Heart left ventricle (tissue), 16 donors: ENCODE results near the gene LRRC27. TPM values are rescaled to one million over a fixed set of nuclear protein-coding genes. Genes with fewer than 3 reads are reported as not detected.
"Not testable (repeated sequence)": the region's sequence is repeated elsewhere in the genome, so short reads cannot be mapped to it uniquely, and the experiment has no call there.

Experiments
- ATAC-seq, 4 donors: fragments of 200-7000 bp; cut with Tn5 transposase; one replicate each; pipeline ENCODE4 v1.9.1; 2020 to 2022; ENCODE audit warnings: moderate library complexity in 4 of 4, mild to moderate bottlenecking in 3 of 4, moderate number of reproducible peaks in 1 of 4
- DNase-seq, 5 donors: peaks; one replicate each; pipeline ENCODE4 v3.0.0-alpha.2; 2020
- H3K27ac ChIP-seq, 12 donors: fragments of 200-600 bp; sonication (generic) in 4 of 12; one replicate each; pipeline versions ENCODE4 v1.5.0 to v1.8.0; 2016 to 2022; ENCODE audit warnings: mild to moderate bottlenecking in 2 of 12
- H3K27me3 ChIP-seq, 9 donors: fragments of 200-600 bp; sonication (generic) in 2 of 9; one replicate each; pipeline versions ENCODE4 v1.5.1 to v1.8.0; 2016 to 2022; ENCODE audit warnings: mild to moderate bottlenecking in 3 of 9
- H3K36me3 ChIP-seq, 9 donors: fragments of 200-600 bp; sonication (generic) in 2 of 9; one replicate each; pipeline versions ENCODE4 v1.5.0 to v1.8.0; 2018 to 2022; ENCODE audit warnings: mild to moderate bottlenecking in 2 of 9
- H3K4me1 ChIP-seq, 12 donors: fragments of 200-600 bp; sonication (generic) in 4 of 12; one replicate each; pipeline versions ENCODE4 v1.5.0 to v1.8.0; 2016 to 2022; ENCODE audit warnings: mild to moderate bottlenecking in 3 of 12
- H3K4me3 ChIP-seq, 12 donors: fragments of 200-600 bp; sonication (generic) in 4 of 12; one replicate each; pipeline versions ENCODE4 v1.5.0 to v1.8.0; 2017 to 2022; ENCODE audit warnings: mild to moderate bottlenecking in 9 of 12, moderate library complexity in 4 of 12
- H3K9me3 ChIP-seq, 12 donors: fragments of 200-600 bp; sonication (generic) in 4 of 12; one replicate each; pipeline versions ENCODE4 v1.5.0 to v1.8.0; 2016 to 2022; ENCODE audit warnings: mild to moderate bottlenecking in 1 of 12
- POLR2A ChIP-seq, 2 donors: fragments of 450-650 bp; IDR thresholded peaks; one replicate each; pipeline ENCODE4 v1.6.1; 2017; ENCODE audit warnings: antibody characterized with exemption in 2 of 2, mild to moderate bottlenecking in 2 of 2, moderate library complexity in 2 of 2
- WGBS, 4 donors: extraction: QIAGEN DNeasy Blood & Tissue Kit in 2 of 4; methylation state at CpG; one replicate each; pipeline versions ENCODE4 v1.1.5 to v1.1.7; 2013 to 2018; 5-methylcytosine and 5-hydroxymethylcytosine counted together
- intact Hi-C, 10 donors: fragments of 100-400 bp; cut with DNase I; formaldehyde crosslinking; loops; one replicate each; pipeline versions ENCODE4 v1.11.1 to v1.14.2; 2022
- polyA plus RNA-seq, 2 donors: library from polyadenylated mRNA; stranded (reverse); fragments of 200-250 nt; gene quantifications; one replicate each; pipeline ENCODE4 v1.2.3, GENCODE V29; 2013
- total RNA-seq, 9 donors: library from RNA; depleted of rRNA in 2 of 9; stranded (reverse); fragments of >200 nt in 2 of 9; fragmentation: NEBNext Ultra II Directional in 3 of 9; extraction: Animal tissue kit (Norgen Biotek cat#: 25700) in 3 of 9; gene quantifications; one replicate each; pipeline versions ENCODE4 v1.1.0 to v1.2.4, GENCODE V29; 2016 to 2023
- TF ChIP-seq, protein P1 (sequence below), 12 donors: fragments of 200-600 bp; sonication (generic) in 4 of 12; IDR thresholded peaks; one replicate each; pipeline versions ENCODE4 v1.5.0 to v1.8.0; 2018 to 2022; ENCODE audit warnings: antibody characterized with exemption in 12 of 12, mild to moderate bottlenecking in 5 of 12
- donor health status: ischemic (EF 13 %, LVEDD 7.1; RV severe dilation, severe dysfunction).
- donor health status: healthy with polysubstance abuse.
- donor health status: DM: no; HTN: yes; CAD: no.
- donor health status: DM: no; HTN: no; CAD: no.
- donor health status: ischemic (EF 25% LVEDD 6.9; RV normal size, moderate dysfunction).
- donor health status: ischemic (EF 25% LVEDD 5.7; RV mildly dilated, moderate dysfunction).
- donor health status: healthy.
- donor health status: DM: yes; HTN: yes; CAD: no.
- donor health status: ischemic (EF 35%, LVEDD 5.7; RV mildly dilated, moderate dysfunction).
- donor health status: nonischemic (EF 11% LVEDD 7.7; RV severe dilation, severe dysfunction).
- donor health status: DM: yes; HTN: yes; CAD: no.
- donor health status: PGD.
- donor health status: ischemic (EF 29% LVEDD 5.4; RV normal size, mild dysfunction).
- donor health status: nonischemic (EF 23%, LVEDD 6.1; RV moderate dilation, normal function).

The LRRC27 gene
- total and polyA plus RNA-seq, 11 donors, result 2.6 to 8.9 (median 5.1) TPM

DNA sequence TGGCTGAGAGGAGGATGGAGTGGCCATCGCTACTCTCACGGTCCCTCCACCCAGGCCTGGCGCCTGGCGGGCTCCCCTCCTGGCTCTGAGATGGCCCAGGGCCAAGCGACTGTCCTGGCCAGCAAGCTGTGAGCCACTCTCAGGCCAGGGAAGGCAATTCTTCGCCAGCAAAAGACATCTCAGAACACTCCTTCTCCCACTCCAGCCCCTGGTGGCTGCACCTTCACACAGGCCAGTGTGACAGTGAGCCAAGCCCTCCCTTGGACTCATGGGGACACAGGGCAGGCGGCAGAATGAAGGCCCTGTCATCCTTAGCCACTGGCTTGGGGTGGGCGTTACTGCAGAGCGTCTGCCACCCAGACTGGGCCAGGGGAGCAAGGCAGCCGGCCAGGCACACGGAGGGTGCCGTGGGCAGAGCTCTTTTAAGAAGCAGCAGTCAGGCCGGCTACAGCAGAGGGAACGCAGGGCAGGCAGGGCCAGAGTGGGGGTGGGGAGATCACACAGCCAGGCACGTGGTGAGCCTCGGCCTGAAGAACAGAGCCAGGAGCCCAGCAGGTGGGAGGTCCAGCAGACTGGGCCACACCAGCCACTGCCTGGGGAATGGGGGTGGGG is 38.7 kb upstream of the LRRC27 start:
- intact Hi-C loops, result no loop called here
- peak; percentile 33 to 69 (median 51) for ATAC-seq
- Histone ChIP-seq H3K36me3 (no peaks in the 10 kb centered on the region), H3K9me3 (peaks cover 0 to 18% (median 3%) of the 10 kb centered on the region in 12 donors), H3K4me1 (peaks cover 0 to 8% (median 0%) of the 10 kb centered on the region in 12 donors), H3K4me3 (no peak overlapping the region), H3K27me3 (no peaks in the 10 kb centered on the region), H3K27ac (peak overlapping the region in 1 of 12 donors; percentile 57)
- peak in 2 of 5 donors; percentile 45 to 63 for DNase-seq
- WGBS, 4 donors, result 39 to 60% (median 51%) methylated on average over 6 to 16 of the region's 16 CpGs
- no peak for TF ChIP-seq POLR2A (IDR thresholded peaks at IDR 0.05)
- TF ChIP-seq, protein P1, sequence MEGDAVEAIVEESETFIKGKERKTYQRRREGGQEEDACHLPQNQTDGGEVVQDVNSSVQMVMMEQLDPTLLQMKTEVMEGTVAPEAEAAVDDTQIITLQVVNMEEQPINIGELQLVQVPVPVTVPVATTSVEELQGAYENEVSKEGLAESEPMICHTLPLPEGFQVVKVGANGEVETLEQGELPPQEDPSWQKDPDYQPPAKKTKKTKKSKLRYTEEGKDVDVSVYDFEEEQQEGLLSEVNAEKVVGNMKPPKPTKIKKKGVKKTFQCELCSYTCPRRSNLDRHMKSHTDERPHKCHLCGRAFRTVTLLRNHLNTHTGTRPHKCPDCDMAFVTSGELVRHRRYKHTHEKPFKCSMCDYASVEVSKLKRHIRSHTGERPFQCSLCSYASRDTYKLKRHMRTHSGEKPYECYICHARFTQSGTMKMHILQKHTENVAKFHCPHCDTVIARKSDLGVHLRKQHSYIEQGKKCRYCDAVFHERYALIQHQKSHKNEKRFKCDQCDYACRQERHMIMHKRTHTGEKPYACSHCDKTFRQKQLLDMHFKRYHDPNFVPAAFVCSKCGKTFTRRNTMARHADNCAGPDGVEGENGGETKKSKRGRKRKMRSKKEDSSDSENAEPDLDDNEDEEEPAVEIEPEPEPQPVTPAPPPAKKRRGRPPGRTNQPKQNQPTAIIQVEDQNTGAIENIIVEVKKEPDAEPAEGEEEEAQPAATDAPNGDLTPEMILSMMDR (IDR thresholded peaks at IDR 0.05), result no peak

DNA sequence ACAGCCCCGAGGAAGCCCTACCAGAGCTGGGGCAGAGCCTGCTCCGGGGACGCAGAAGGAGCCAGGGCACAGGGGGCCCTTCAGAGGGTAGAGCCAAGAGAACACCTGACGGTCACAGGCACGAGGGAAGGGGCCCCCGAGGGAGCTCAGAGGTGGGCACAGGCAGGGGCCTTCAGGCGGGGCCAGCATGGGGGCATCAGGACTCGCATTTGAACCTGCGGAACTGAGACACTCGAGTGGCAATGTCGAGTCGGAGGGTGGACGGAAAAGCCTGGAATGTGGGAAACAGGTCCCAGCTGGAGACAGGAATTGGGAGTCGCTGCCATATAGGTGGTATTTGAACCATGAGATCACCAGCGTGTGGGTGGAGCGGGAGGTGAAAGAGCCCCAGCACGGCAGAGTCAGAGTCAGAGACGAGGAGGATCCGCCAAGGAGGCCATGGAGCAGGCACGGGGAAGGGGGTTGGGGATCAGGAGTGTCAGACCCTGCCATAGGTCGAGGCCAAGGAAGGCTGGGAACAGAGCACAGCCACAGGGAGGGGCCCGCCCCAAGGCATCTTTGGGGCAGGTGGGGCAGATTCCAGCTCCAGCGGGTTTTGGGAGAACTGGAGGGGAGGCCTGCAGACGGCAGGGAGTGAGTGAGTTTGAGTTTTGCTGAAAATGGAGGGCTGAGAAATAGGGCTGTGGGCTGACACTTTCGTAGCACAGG is 38.0 kb upstream of the LRRC27 start:
- no peak overlapping the region for H3K4me3 ChIP-seq
- WGBS, 4 donors, result 72 to 80% (median 75%) methylated on average over 25 of the region's 25 CpGs
- no peaks in the 10 kb centered on the region for H3K27me3 ChIP-seq
- intact Hi-C loops, result no loop called here
- no peaks in the 10 kb centered on the region for H3K36me3 ChIP-seq
- H3K4me1 ChIP-seq, result peaks cover 0 to 8% (median 0%) of the 10 kb centered on the region in 12 donors
- TF ChIP-seq, protein P1 (IDR thresholded peaks at IDR 0.05), result no peak
- TF ChIP-seq POLR2A (IDR thresholded peaks at IDR 0.05), result no peak
- ATAC-seq, result no peak
- H3K27ac ChIP-seq, result peak overlapping the region in 1 of 12 donors; percentile 57
- peaks cover 0 to 12% (median 0%) of the 10 kb centered on the region in 12 donors for H3K9me3 ChIP-seq
- DNase-seq, result peak in 2 of 5 donors; percentile 20 to 54

DNA sequence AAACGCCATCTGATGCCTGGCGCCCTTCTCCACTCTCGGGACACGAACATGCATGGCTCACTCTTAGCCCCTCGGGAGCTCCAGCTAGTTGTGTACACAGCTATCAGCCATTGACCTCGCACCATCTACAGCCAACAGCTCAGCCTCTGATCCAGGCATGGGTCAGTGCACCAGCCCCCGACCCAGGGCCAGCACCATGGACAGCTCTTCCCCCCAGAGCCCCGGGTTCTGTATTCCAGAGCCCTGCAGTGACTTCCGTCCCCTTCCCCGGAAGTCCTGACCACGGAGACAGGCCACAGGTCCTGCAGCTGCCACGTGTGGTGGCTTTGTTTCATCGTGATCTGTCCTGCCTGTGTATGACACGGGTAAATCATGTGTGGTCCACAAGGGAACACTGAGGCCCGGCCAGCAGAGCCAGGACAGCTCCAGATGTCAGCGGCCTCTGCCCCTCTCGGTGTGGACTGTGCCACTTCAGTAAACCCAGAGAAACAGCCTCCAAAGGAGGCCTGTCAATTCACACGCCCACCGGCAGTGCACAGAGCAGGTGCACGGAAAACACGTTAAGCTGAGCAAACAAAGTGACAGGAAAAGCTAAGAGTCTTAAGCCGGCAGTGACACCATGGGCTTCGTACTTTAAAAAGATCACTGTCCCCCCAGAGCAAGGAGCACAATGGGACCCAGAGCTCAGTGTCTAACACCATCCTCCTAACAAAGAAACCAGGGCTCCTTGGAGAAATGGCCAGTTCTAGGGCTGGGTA is 37.3 kb upstream of the LRRC27 start:
- intact Hi-C loops, result no loop called here
- Histone ChIP-seq H3K4me1 (peaks cover 0 to 8% (median 0%) of the 10 kb centered on the region in 12 donors), H3K27me3 (no peaks in the 10 kb centered on the region), H3K9me3 (peaks cover 0 to 4% (median 0%) of the 10 kb centered on the region in 12 donors), H3K4me3 (no peak overlapping the region), H3K27ac (no peak overlapping the region), H3K36me3 (no peaks in the 10 kb centered on the region)
- WGBS, 4 donors, result 66 to 73% (median 70%) methylated on average over 20 to 23 of the region's 23 CpGs
- ATAC-seq (no peak), DNase-seq (peak in 2 of 5 donors; percentile 13 to 34)
- TF ChIP-seq, protein P1 (IDR thresholded peaks at IDR 0.05), result no peak
- no peak for TF ChIP-seq POLR2A (IDR thresholded peaks at IDR 0.05)

DNA sequence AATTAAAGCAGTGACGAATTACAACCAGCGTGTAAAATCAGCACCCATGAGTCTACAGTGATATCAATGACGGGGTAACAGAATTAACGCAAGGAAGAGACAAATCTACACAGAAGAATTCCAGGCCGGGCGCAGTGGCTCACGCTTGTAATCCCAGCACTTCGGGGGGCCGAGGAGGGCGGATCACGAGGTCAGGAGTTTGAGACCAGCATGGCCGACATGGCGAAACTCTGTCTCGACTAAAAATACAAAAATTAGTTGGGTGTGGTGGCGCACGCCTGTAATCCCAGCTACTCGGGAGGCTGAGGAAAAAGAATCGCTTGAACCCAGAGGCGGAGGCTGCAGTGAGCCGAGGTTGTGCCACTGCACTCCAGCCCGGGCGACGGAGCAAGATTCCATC is 36.5 kb upstream of the LRRC27 start:
- DNase-seq, result peak in 2 of 5 donors; percentile 12 to 17
- H3K4me1 ChIP-seq, H3K36me3 ChIP-seq, ATAC-seq, H3K27me3 ChIP-seq, intact Hi-C loops, H3K4me3 ChIP-seq, H3K27ac ChIP-seq, H3K9me3 ChIP-seq: not testable (repeated sequence)
- 89 to 96% (median 94%) methylated on average over 23 of the region's 23 CpGs for WGBS, 4 donors
